ENCODE data around the gene TBKBP1. TPM values are rescaled to one million over a fixed set of nuclear protein-coding genes. Genes with fewer than 3 reads are reported as not detected.
A peak's percentile ranks its signal among the peaks of the same experiment; 100 is the strongest.

TBKBP1 gene
- total and polyA plus RNA-seq, 12 donors, result 8.4 to 27.9 (median 12.6) TPM

DNA sequence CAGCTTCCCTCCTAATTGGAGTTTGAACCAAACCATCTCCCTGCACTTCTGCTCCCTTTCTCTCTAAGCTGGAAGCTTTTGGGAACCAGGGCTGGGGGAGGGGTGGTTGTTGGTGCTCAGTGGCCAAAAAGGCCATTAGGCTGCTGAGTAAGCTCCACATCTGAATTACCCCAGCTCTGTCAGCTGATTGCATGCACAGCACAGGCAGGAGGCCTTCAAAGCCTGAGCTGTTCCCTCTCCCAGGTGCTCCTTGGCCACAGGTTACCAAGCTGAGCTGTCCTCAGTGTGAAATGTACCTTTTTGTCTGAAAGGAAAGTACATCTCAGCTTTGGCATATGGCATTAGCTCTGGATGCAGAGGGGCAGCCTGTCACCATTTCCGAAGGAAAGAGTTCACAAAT, 6.2 kb upstream of the TBKBP1 start:
- WGBS, 2 donors, result 83 to 84% methylated on average over 1 of the region's 1 CpG
- Histone ChIP-seq H3K27me3 (no peaks in the 10 kb centered on the region), H3K36me3 (peaks cover 0 to 45% (median 15%) of the 10 kb centered on the region in 9 donors), H3K4me1 (peaks cover 0 to 36% (median 8%) of the 10 kb centered on the region in 9 donors), H3K27ac (no peak overlapping the region), H3K4me3 (no peak overlapping the region), H3K9me3 (no peaks in the 10 kb centered on the region)
- ATAC-seq (peak in 3 of 8 donors; percentile 9 to 25 (median 10)), DNase-seq (no peak)
- TF ChIP-seq, protein P1, sequence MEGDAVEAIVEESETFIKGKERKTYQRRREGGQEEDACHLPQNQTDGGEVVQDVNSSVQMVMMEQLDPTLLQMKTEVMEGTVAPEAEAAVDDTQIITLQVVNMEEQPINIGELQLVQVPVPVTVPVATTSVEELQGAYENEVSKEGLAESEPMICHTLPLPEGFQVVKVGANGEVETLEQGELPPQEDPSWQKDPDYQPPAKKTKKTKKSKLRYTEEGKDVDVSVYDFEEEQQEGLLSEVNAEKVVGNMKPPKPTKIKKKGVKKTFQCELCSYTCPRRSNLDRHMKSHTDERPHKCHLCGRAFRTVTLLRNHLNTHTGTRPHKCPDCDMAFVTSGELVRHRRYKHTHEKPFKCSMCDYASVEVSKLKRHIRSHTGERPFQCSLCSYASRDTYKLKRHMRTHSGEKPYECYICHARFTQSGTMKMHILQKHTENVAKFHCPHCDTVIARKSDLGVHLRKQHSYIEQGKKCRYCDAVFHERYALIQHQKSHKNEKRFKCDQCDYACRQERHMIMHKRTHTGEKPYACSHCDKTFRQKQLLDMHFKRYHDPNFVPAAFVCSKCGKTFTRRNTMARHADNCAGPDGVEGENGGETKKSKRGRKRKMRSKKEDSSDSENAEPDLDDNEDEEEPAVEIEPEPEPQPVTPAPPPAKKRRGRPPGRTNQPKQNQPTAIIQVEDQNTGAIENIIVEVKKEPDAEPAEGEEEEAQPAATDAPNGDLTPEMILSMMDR (IDR thresholded peaks at IDR 0.05), result no peak
- intact Hi-C loops (cut with DNase I), result no loop called here

DNA sequence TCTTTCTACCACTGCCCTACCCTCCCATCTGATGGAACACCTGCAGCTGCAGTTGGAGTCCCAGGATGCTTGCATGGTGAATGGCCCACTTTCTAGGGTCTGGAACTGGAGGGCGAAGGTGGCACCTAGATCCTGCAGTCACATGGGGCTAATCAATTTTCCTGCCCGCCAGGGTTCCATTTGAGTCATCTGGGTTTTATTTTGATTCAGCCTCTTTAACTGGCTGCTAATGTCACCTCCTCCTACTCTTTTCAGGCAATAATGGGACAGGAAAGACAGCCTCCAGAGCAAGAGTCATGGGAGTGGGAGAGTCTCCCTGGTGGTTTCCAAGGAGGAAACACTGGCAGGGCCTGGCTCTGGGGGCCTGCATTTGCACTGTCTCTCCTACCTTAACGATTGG, 3.8 kb upstream of the TBKBP1 start:
- intact Hi-C loops (cut with DNase I), result loop anchor here in 2 of 10 donors (10.0 kb wide), 2 partner anchors 95 to 115 kb away; no protein-coding TSS in a partner anchor
- Histone ChIP-seq H3K4me3 (no peak overlapping the region), H3K36me3 (peaks cover 0 to 21% (median under 1%) of the 10 kb centered on the region in 9 donors), H3K27ac (no peak overlapping the region), H3K4me1 (peaks cover 0 to 48% (median 19%) of the 10 kb centered on the region in 9 donors), H3K9me3 (no peaks in the 10 kb centered on the region), H3K27me3 (no peaks in the 10 kb centered on the region)
- WGBS, 2 donors, result 55 to 59% methylated on average over 3 of the region's 3 CpGs
- ATAC-seq (no peak), DNase-seq (no peak)
- TF ChIP-seq, protein P1 (IDR thresholded peaks at IDR 0.05), result no peak

DNA sequence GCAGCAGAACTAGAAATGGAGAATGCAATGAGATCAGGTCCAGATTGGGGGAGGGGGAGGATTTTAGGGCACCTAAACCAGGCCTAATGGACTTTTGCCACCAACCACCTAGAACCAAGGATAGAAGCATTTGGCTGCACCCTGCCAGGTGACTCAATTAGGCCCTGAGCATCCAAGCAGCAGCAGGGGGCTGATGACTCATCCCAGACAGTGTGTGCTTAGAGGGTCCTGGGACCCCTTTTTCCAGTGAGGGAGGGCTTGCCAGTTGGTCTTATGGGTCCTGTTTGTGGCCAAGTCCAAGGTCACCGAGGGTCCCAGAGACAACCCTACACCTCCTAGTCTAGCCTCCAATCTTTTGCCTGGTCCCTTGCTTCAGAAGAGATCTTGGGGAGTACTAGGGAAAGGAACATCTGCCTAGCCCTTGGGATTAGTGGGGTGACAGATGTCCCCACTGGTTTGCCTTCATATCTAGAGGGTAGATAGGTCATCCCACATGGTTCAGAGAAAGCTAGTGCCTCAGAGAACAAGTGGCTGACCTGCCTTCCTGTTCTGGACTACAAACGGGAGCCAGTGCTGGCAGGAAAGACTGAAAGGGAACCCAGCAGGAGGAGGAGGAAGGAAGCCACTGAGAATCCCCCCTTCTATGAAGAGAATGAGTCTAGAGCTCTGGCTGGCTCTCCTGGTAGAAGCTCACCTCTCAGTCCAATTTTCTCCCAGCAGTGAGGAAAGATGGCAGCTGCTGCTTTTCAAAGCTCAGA, 1.6 kb upstream of the TBKBP1 start:
- intact Hi-C loops (cut with DNase I), result loop anchor here in 2 of 10 donors (10.0 kb wide), 2 partner anchors 92 to 112 kb away; no protein-coding TSS in a partner anchor
- H3K4me1 ChIP-seq, result peaks cover 0 to 48% (median 37%) of the 10 kb centered on the region in 9 donors
- no peaks in the 10 kb centered on the region for H3K27me3 ChIP-seq
- H3K27ac ChIP-seq, result peak overlapping the region in 1 of 10 donors; percentile 14
- TF ChIP-seq, protein P1 (IDR thresholded peaks at IDR 0.05), result no peak
- peak overlapping the region in 2 of 10 donors; percentile 98 to 100 for H3K4me3 ChIP-seq
- ATAC-seq, result no peak
- 59 to 81% methylated on average over 2 of the region's 2 CpGs for WGBS, 2 donors
- H3K9me3 ChIP-seq, result no peaks in the 10 kb centered on the region
- no peak for DNase-seq
- peaks cover 0 to 9% (median 0%) of the 10 kb centered on the region in 9 donors for H3K36me3 ChIP-seq

DNA sequence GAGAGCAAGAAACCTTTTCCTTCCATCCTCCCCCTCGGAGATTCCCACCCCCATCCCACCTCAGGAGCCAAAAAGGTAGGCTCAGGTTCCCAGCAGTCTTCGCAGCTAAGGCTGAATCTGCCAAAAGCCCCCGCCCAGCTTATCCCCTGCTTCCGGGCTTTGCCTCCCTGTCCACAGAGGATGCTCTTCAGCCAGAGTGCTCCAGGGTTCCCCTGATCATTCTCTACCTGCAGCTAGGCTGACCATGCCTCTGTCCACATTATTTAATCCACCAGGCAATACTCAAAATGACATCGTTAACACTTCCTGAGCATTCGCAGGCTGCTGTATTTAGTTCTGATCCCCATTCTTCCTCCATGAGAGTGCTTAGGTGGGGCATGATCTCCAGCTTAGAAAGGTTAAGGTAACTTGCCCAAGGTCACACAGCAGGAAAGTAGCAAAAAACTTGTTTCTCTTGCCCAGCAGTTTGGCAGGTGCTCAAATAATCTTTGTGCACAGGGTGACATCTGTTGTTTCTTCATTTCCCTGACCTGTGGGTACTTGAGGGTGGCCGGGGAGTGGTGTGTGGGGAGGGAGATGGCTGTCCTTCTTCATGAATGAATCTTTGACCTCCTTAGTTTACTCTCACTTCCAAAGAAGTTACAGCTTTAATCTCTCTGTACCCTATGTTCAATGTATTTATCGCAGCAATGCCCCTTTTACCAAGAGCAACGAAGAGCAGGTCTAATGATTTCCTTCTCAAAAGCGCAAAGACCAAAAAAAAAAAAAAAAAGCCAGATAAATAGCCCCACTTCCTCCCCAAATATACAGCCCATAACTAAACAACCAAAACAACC, 848 bp upstream of the TBKBP1 start:
- WGBS, 2 donors, result 27 to 31% methylated on average over 10 of the region's 10 CpGs
- TF ChIP-seq, protein P1 (IDR thresholded peaks at IDR 0.05), result no peak

More for the DNA sequence above, 848 bp upstream of the TBKBP1 start:
- no peak for ATAC-seq
- Histone ChIP-seq H3K4me1 (peaks cover 0 to 43% (median 37%) of the 10 kb centered on the region in 9 donors), H3K9me3 (no peaks in the 10 kb centered on the region), H3K4me3 (peak overlapping the region; percentile 84 to 100 (median 98)), H3K27ac (peak overlapping the region in 9 of 10 donors; percentile 94 to 99 (median 94)), H3K36me3 (peaks cover 0 to 16% (median 0%) of the 10 kb centered on the region in 9 donors), H3K27me3 (no peaks in the 10 kb centered on the region)
- DNase-seq, result no peak
- intact Hi-C loops (cut with DNase I), result loop anchor here in 2 of 10 donors (10.0 kb wide), 2 partner anchors 92 to 112 kb away; no protein-coding TSS in a partner anchor
